Kidney (tissue), 14 donors: ENCODE results near the gene RPL26. TPM values are rescaled to one million over a fixed set of nuclear protein-coding genes. Genes with fewer than 3 reads are reported as not detected.

Source experiments
- DNase-seq, 5 donors: peaks; one replicate each; pipeline ENCODE4 v3.0.0-alpha.2; 2013 to 2020
- FAIRE-seq: peaks from 2 replicates; lab custom pipeline; 2012; peaks lifted over from hg19 to GRCh38; lab: Jason Lieb, UNC
- H3K27ac ChIP-seq, 2 donors: one replicate each; pipeline ENCODE4 v1.7.0; 2013; ENCODE audit warnings: low read depth in 2 of 2, low read length in 2 of 2, inconsistent platforms in 1 of 2
- H3K27me3 ChIP-seq: one replicate; pipeline ENCODE4 v1.7.1; 2013; ENCODE audit warnings: low read length, inconsistent platforms; ENCODE audit not compliant: control insufficient read depth, insufficient read depth
- H3K36me3 ChIP-seq, 3 donors: one replicate each; pipeline versions ENCODE4 v1.7.0 to v1.7.1; 2013; ENCODE audit warnings: low read length in 3 of 3, control low read depth in 1 of 3, inconsistent platforms in 1 of 3; ENCODE audit not compliant: insufficient read depth in 3 of 3, control insufficient read depth in 2 of 3
- H3K4me1 ChIP-seq, 3 donors: one replicate each; pipeline versions ENCODE4 v1.7.0 to v1.7.1; 2013; ENCODE audit warnings: low read length in 3 of 3, inconsistent platforms in 1 of 3, low read depth in 1 of 3; ENCODE audit not compliant: control insufficient read depth in 2 of 3, insufficient read depth in 2 of 3
- H3K4me3 ChIP-seq, 3 donors: one replicate each; pipeline versions ENCODE4 v1.7.0 to v1.8.1; 2013; ENCODE audit warnings: low read length in 3 of 3, control low read depth in 1 of 3, inconsistent platforms in 1 of 3
- H3K9ac ChIP-seq, 3 donors: one replicate each; pipeline versions ENCODE4 v1.7.0 to v1.7.1; 2013; ENCODE audit warnings: low read length in 3 of 3, control low read depth in 1 of 3, inconsistent platforms in 1 of 3
- H3K9me3 ChIP-seq, 3 donors: one replicate each; pipeline versions ENCODE4 v1.7.0 to v1.7.1; 2013; ENCODE audit warnings: low read length in 3 of 3, control low read depth in 1 of 3, inconsistent platforms in 1 of 3; ENCODE audit not compliant: control insufficient read depth in 2 of 3, insufficient read depth in 1 of 3
- intact Hi-C: fragments of 100-400 bp; cut with DNase I; formaldehyde crosslinking; loops from one replicate; pipeline ENCODE4 v1.11.1; 2022
- polyA plus RNA-seq: library from polyadenylated mRNA; stranded (reverse); fragments of 350-450 nt; fragmentation: Illumina TruSeq; extraction: RNeasy Lipid Tissue Mini Kit (QIAGEN cat#74804); gene quantifications from one replicate; pipeline ENCODE4 v1.2.3, GENCODE V29; 2014; ENCODE audit warnings: low read depth, low replicate concordance; ENCODE audit not compliant: insufficient read depth
- total RNA-seq: library from RNA; stranded (reverse); fragmentation: NEBNext Ultra II Directional; extraction: Animal tissue kit (Norgen Biotek cat#: 25700); gene quantifications from one replicate; pipeline ENCODE4 v1.2.1, GENCODE V29; 2021
- TF ChIP-seq, protein P1 (sequence below): IDR thresholded peaks from 3 replicates; pipeline ENCODE4 v1.5.1; 2012; ENCODE audit warnings: mild to moderate bottlenecking, moderate library complexity, borderline replicate concordance; ENCODE audit not compliant: insufficient read depth; ENCODE audit errors: extremely low read depth
- donor health status: control.
- donor health status: control.
- donor health status: control.
- donor health status: control.
- donor health status: control.
- donor health status: DM: yes; HTN: yes; CAD: no.
- donor health status: Normal renal cell carcinoma (clear cell type).

Gene RPL26
- total and polyA plus RNA-seq, 2 donors from 2014 or later = 1,267 to 2,696 TPM

DNA sequence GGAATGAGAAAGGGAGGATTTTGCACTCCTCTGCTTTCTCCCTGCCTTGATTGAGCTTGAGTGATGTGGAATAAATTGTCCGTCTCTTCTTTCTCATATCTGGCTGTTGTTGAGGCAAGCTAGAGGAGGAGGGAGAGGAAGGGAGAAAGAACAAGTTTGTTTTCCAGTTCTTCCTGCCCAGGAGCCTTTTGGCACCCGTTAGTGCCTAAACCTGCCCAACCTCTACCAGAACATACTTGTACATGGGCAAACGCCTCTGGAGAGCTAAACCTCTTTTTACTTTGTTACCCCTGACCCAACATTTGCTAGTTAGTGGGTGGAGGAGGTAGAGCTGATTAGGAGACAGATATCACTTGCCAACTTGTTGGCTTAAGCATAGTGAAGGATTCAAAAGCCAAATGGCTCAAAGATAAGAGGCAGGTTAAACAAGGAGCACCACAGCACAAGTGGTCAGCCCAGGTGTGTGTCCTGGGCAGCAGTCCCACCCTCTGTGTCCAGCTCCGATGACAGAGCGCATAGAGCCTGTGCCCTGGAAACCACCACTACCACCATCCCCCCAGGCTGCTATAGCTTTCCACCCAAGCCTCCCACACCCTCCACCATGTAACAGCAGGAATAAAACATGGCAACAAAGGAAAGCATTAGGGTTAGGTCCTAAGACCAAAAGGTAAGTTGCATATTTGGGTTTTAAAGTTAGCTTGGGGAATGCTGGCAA, 36.9 kb downstream of the RPL26 start:
- Histone ChIP-seq H3K27me3 (no peaks in the 10 kb centered on the region), H3K4me1 (no peaks in the 10 kb centered on the region), H3K27ac (no peak overlapping the region), H3K9ac (no peak overlapping the region), H3K4me3 (no peak overlapping the region), H3K9me3 (no peaks in the 10 kb centered on the region), H3K36me3 (no peaks in the 10 kb centered on the region)
- DNase-seq (no peak), FAIRE-seq (no peak)
- intact Hi-C loops = no loop called here
- TF ChIP-seq, protein P1, sequence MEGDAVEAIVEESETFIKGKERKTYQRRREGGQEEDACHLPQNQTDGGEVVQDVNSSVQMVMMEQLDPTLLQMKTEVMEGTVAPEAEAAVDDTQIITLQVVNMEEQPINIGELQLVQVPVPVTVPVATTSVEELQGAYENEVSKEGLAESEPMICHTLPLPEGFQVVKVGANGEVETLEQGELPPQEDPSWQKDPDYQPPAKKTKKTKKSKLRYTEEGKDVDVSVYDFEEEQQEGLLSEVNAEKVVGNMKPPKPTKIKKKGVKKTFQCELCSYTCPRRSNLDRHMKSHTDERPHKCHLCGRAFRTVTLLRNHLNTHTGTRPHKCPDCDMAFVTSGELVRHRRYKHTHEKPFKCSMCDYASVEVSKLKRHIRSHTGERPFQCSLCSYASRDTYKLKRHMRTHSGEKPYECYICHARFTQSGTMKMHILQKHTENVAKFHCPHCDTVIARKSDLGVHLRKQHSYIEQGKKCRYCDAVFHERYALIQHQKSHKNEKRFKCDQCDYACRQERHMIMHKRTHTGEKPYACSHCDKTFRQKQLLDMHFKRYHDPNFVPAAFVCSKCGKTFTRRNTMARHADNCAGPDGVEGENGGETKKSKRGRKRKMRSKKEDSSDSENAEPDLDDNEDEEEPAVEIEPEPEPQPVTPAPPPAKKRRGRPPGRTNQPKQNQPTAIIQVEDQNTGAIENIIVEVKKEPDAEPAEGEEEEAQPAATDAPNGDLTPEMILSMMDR = no peak

DNA sequence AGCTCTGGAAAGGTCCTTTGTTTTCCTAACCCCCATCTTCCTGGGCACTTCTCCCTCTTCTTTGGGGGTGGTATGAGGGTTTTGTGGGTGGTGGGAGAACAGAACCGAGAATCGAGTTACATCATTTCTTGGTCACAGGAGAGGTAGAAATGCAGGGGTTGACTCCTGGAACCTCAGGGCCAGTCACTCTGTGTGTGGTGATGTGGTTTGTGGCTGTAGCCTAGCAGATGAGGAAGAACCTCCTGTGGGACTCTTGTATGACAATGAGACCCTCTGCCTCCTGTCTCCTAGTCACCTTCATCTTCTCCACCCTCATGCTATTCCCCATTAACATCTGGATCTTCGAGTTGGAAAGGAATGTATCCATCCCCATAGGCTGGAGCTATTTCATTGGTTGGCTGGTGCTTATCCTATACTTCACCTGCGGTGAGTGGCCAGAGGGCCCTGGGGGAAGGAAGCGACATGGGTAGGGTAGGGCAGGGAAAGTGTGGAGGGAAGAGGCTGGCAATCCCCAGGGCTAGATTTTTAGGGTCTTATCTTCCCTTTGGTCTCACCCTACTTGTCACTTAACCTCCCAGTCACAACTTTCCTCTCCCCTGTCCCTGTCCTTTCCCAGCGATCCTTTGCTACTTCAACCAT, 37.8 kb downstream of the RPL26 start:
- H3K36me3 ChIP-seq = no peaks in the 10 kb centered on the region
- no peak for DNase-seq
- no peaks in the 10 kb centered on the region for H3K27me3 ChIP-seq
- FAIRE-seq = no peak
- H3K9me3 ChIP-seq = no peaks in the 10 kb centered on the region
- intact Hi-C loops = no loop called here
- H3K9ac ChIP-seq = no peak overlapping the region
- H3K4me3 ChIP-seq = no peak overlapping the region
- H3K27ac ChIP-seq = no peak overlapping the region
- no peaks in the 10 kb centered on the region for H3K4me1 ChIP-seq
- TF ChIP-seq, protein P1 = no peak

DNA sequence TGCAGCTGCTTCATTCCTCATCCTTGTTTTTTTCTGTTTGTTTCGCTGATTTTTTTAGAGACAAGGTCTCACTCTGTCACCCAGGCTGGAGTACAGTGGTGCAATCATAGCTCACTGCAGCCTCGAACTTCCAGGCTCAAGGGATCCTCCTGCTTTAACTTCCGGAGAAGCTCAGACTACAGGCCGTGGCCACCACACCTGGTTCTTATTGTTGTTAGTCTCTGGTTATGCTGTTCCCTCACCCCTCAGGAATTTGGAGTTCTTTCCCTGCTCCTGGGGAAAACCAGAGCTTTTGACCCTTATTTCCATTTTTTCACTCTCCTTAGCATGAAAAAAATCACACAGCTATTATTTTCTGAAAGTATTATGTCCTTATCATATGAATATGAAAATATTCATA, 41.5 kb downstream of the RPL26 start:
- H3K4me3 ChIP-seq = no peak overlapping the region
- DNase-seq = peak in 1 of 5 donors; percentile 38
- intact Hi-C loops = no loop called here
- TF ChIP-seq, protein P1 = no peak
- no peaks in the 10 kb centered on the region for H3K27me3 ChIP-seq
- H3K9ac ChIP-seq = no peak overlapping the region
- H3K4me1 ChIP-seq = no peaks in the 10 kb centered on the region
- H3K27ac ChIP-seq = no peak overlapping the region
- no peak for FAIRE-seq
- H3K36me3 ChIP-seq = no peaks in the 10 kb centered on the region
- H3K9me3 ChIP-seq = no peaks in the 10 kb centered on the region
